Measurements from ENCODE around the gene TBC1D19. TPM values are rescaled to one million over a fixed set of nuclear protein-coding genes. Genes with fewer than 3 reads are reported as not detected.
A peak's percentile ranks its signal among the peaks of the same experiment; 100 is the strongest.

The TBC1D19 gene
- total and polyA plus RNA-seq, 4 donors, result 14.2 to 81.6 (median 24.3) TPM

DNA sequence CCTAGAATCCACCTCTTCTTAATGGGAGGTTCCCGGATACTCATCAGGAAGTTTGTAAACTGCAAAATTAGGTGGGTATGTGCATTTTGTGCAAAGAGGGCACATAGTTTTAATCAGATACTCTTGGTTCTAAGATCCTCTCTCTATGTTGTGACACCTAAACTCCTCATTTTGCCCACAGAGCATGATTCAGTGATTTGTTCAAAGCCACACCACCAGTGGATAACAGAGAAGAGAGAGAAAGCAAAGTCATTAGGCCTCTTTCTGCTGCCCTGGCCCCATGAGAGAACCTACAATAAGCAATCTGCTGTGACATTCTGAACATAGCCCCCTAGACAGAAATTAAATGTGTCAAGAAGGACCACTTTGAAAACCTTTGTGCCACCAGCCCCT is 204.5 kb downstream of the TBC1D19 start:
- no peaks in the 10 kb centered on the region for H3K36me3 ChIP-seq (ENCODE audit: control insufficient read depth, insufficient read depth, low read length)
- peaks cover 18% of the 10 kb centered on the region for H3K4me1 ChIP-seq (ENCODE audit: control insufficient read depth, insufficient read depth, low read length)
- no peaks in the 10 kb centered on the region for H3K27me3 ChIP-seq (ENCODE audit: control insufficient read depth, insufficient read depth, low read length)
- H3K4me3 ChIP-seq (ENCODE audit: low read depth, low read length), result no peak overlapping the region
- peak overlapping the region; percentile 43 for H3K27ac ChIP-seq (ENCODE audit: low read depth, low read length)
- DNase-seq (ENCODE audit: low read depth in 4 of 6, low spot score in 6 of 6), result no peak
- 60% methylated on average over 1 of the region's 1 CpG for WGBS (ENCODE audit: insufficient coverage)
- no peaks in the 10 kb centered on the region for H3K9me3 ChIP-seq (ENCODE audit: control insufficient read depth, insufficient read depth, low read length)

DNA sequence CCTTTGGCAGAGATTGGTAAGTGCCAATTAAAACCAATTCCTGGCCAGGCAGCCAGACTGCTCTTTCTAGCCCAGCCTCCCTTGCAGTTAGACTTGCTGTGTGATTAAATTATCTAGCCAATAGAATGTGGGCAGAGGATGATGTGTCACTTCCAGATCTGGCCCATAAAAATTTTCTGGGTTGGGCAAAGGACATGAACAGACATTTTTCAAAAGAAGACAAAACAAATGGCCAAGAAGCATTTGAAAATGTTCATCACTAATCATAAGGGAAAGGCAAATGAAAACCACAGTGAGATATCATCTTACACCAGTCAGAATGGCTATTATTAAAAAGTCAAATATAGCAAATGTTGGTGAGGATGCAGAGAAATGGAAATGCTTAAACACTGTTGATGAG is 205.3 kb downstream of the TBC1D19 start:
- Histone ChIP-seq H3K9me3 (ENCODE audit: control insufficient read depth, insufficient read depth, low read length) (no peaks in the 10 kb centered on the region), H3K27ac (ENCODE audit: low read depth, low read length) (no peak overlapping the region), H3K4me3 (ENCODE audit: low read depth, low read length) (no peak overlapping the region), H3K4me1 (ENCODE audit: control insufficient read depth, insufficient read depth, low read length) (peaks cover 18% of the 10 kb centered on the region), H3K36me3 (ENCODE audit: control insufficient read depth, insufficient read depth, low read length) (no peaks in the 10 kb centered on the region), H3K27me3 (ENCODE audit: control insufficient read depth, insufficient read depth, low read length) (no peaks in the 10 kb centered on the region)
- no peak for DNase-seq (ENCODE audit: low read depth in 4 of 6, low spot score in 6 of 6)

DNA sequence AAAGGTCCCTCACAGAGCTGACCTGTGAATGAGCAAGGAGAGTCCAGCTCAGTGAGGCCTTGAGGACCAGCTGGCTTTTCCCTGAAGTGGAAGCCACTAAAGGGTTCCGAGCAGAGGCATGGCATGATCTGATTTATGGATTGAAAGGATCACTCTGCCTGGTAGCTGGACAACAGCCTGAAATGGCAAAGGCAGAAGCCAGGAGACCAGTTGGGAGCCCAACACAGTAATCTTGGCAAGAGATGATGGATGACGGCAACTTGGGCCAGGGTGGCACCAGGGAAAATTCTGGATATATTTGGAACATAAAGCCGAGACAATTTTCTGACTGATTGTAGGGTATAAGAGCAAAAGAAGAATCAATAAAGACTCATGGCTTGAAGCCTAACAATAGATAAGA is 207.5 kb downstream of the TBC1D19 start:
- Histone ChIP-seq H3K27ac (ENCODE audit: low read depth, low read length) (no peak overlapping the region), H3K27me3 (ENCODE audit: control insufficient read depth, insufficient read depth, low read length) (no peaks in the 10 kb centered on the region), H3K36me3 (ENCODE audit: control insufficient read depth, insufficient read depth, low read length) (no peaks in the 10 kb centered on the region), H3K4me3 (ENCODE audit: low read depth, low read length) (no peak overlapping the region), H3K4me1 (ENCODE audit: control insufficient read depth, insufficient read depth, low read length) (peaks cover 13% of the 10 kb centered on the region), H3K9me3 (ENCODE audit: control insufficient read depth, insufficient read depth, low read length) (no peaks in the 10 kb centered on the region)
- WGBS (ENCODE audit: insufficient coverage), result 68% methylated on average over 3 of the region's 3 CpGs
- no peak for DNase-seq (ENCODE audit: low read depth in 4 of 6, low spot score in 6 of 6)

GRCh38 chr4:26792639-26793038 is 208.8 kb downstream of the TBC1D19 start:
- Histone ChIP-seq H3K4me3 (ENCODE audit: low read depth, low read length) (no peak overlapping the region), H3K4me1 (ENCODE audit: control insufficient read depth, insufficient read depth, low read length) (peaks cover 5% of the 10 kb centered on the region), H3K27me3 (ENCODE audit: control insufficient read depth, insufficient read depth, low read length) (no peaks in the 10 kb centered on the region), H3K36me3 (ENCODE audit: control insufficient read depth, insufficient read depth, low read length) (no peaks in the 10 kb centered on the region), H3K27ac (ENCODE audit: low read depth, low read length) (no peak overlapping the region), H3K9me3 (ENCODE audit: control insufficient read depth, insufficient read depth, low read length) (peaks cover 2% of the 10 kb centered on the region)
- no peak for DNase-seq (ENCODE audit: low read depth in 4 of 6, low spot score in 6 of 6)

DNA sequence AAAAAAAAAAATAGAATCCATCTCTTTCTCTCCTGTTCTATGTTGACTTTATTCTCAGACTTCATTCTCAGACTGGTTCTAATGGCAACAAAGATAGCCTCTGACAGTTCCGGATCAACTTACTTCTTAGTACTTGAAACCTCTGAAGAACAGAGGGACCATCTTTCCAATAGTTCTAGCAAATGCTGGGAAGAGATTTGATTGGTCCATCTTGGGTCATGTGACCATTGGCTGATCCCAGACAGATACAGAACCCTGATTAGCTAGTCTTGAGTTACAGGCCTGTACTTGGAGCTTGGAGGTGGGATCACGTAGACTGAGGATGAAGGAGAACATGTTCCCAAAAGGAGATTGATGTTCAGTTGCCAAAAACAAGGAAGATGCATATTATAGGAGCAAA is 209.9 kb downstream of the TBC1D19 start:
- no peak overlapping the region for H3K27ac ChIP-seq (ENCODE audit: low read depth, low read length)
- H3K9me3 ChIP-seq (ENCODE audit: control insufficient read depth, insufficient read depth, low read length), result peaks cover 2% of the 10 kb centered on the region
- no peaks in the 10 kb centered on the region for H3K27me3 ChIP-seq (ENCODE audit: control insufficient read depth, insufficient read depth, low read length)
- no peak overlapping the region for H3K4me3 ChIP-seq (ENCODE audit: low read depth, low read length)
- no peak for DNase-seq (ENCODE audit: low read depth in 4 of 6, low spot score in 6 of 6)
- no peaks in the 10 kb centered on the region for H3K36me3 ChIP-seq (ENCODE audit: control insufficient read depth, insufficient read depth, low read length)
- WGBS (ENCODE audit: insufficient coverage), result 100% methylated on average over 1 of the region's 2 CpGs
- no peaks in the 10 kb centered on the region for H3K4me1 ChIP-seq (ENCODE audit: control insufficient read depth, insufficient read depth, low read length)

GRCh38 chr4:26796081-26796480 is 212.2 kb downstream of the TBC1D19 start:
- no CpG with 5 or more reads among the region's 3 CpGs for WGBS (ENCODE audit: insufficient coverage)
- H3K36me3 ChIP-seq (ENCODE audit: control insufficient read depth, insufficient read depth, low read length), result no peaks in the 10 kb centered on the region
- peak in 2 of 6 donors; percentile 57 to 63 for DNase-seq (ENCODE audit: low read depth in 4 of 6, low spot score in 6 of 6)
- no peaks in the 10 kb centered on the region for H3K4me1 ChIP-seq (ENCODE audit: control insufficient read depth, insufficient read depth, low read length)
- no peak overlapping the region for H3K4me3 ChIP-seq (ENCODE audit: low read depth, low read length)
- no peaks in the 10 kb centered on the region for H3K27me3 ChIP-seq (ENCODE audit: control insufficient read depth, insufficient read depth, low read length)
- no peak overlapping the region for H3K27ac ChIP-seq (ENCODE audit: low read depth, low read length)
- peaks cover 3% of the 10 kb centered on the region for H3K9me3 ChIP-seq (ENCODE audit: control insufficient read depth, insufficient read depth, low read length)

DNA sequence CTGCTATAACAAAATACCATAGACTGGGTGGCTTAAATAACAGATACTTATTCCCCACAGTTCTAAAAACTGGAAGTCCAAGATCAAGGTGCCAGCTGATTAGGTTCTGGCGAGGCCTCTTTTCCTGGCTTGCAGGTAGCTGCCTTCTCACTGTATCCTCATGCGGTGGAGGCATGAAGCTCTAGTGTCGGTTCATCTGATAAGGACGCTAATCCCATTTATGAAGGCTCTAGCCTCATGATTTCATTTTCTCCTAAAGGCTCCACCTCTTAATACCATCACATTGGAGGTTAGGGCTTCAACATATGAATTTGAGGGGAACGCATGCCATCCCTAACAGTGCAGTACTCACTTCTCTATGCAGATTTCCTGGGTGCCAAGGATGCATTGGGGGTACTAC is 218.9 kb downstream of the TBC1D19 start:
- no peaks in the 10 kb centered on the region for H3K36me3 ChIP-seq (ENCODE audit: control insufficient read depth, insufficient read depth, low read length)
- no peak for DNase-seq (ENCODE audit: low read depth in 4 of 6, low spot score in 6 of 6)
- H3K4me1 ChIP-seq (ENCODE audit: control insufficient read depth, insufficient read depth, low read length), result peaks cover 10% of the 10 kb centered on the region
- 100% methylated on average over 1 of the region's 5 CpGs for WGBS (ENCODE audit: insufficient coverage)
- peaks cover 1% of the 10 kb centered on the region for H3K9me3 ChIP-seq (ENCODE audit: control insufficient read depth, insufficient read depth, low read length)
- H3K4me3 ChIP-seq (ENCODE audit: low read depth, low read length), result no peak overlapping the region
- no peak overlapping the region for H3K27ac ChIP-seq (ENCODE audit: low read depth, low read length)
- H3K27me3 ChIP-seq (ENCODE audit: control insufficient read depth, insufficient read depth, low read length), result no peaks in the 10 kb centered on the region

DNA sequence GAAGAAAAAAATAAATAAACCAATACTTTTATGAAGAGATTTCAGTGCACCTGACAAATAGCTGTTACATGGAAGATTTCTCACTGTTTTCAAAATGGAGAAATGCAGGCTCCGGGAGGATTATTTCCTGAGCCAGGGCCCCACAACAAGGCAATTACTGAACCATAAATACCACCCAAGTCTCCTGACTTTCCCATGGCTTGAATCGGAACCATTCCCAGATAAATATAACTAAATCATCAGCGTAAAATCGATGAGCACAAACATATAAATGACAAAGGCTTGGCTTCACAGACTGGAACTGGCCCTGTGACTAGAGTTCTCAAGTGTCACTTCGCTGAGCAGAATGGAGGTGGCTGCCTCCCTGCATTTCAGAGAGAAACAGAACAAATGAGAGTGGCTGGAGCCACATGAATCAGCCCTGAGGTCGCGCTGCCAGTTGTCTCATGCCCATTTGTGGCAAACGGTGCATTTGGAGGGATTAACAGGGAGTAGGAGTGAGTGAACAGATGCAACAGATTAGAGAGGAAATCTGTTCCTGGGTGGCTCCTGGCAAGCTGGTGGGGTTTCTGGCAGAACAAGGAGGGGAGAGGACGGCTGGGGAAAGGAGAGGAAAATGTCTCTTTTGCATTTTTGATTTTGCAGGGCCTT is 219.5 kb downstream of the TBC1D19 start:
- no peaks in the 10 kb centered on the region for H3K27me3 ChIP-seq (ENCODE audit: control insufficient read depth, insufficient read depth, low read length)
- H3K4me1 ChIP-seq (ENCODE audit: control insufficient read depth, insufficient read depth, low read length), result peaks cover 10% of the 10 kb centered on the region
- no peak overlapping the region for H3K4me3 ChIP-seq (ENCODE audit: low read depth, low read length)
- no peak overlapping the region for H3K27ac ChIP-seq (ENCODE audit: low read depth, low read length)
- peak in 3 of 6 donors; percentile 22 to 90 (median 72) for DNase-seq (ENCODE audit: low read depth in 4 of 6, low spot score in 6 of 6)
- 17% methylated on average over 9 of the region's 9 CpGs for WGBS (ENCODE audit: insufficient coverage)
- no peaks in the 10 kb centered on the region for H3K36me3 ChIP-seq (ENCODE audit: control insufficient read depth, insufficient read depth, low read length)
- H3K9me3 ChIP-seq (ENCODE audit: control insufficient read depth, insufficient read depth, low read length), result peaks cover 1% of the 10 kb centered on the region

DNA sequence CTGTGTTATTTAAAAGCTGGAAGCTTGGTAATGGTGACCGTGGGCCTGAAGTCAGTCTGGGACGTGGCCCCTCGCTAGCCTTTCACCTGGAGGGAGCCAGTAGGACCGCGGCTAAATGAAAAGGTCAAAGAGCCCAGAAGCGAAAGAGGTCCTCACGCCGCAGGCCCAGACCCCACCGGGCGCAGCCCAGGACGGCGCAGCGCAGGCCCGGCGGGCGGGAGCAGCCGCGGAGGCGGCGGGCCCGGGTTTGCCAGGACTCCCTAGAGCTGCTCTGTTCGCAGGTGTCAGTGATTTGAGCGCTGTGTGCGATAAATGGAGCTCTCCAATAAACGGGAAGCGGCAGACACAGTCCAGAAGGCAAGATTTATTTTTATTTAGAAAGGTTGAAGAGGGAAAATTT is 220.6 kb downstream of the TBC1D19 start:
- no peak overlapping the region for H3K27ac ChIP-seq (ENCODE audit: low read depth, low read length)
- no peak overlapping the region for H3K4me3 ChIP-seq (ENCODE audit: low read depth, low read length)
- peaks cover 1% of the 10 kb centered on the region for H3K9me3 ChIP-seq (ENCODE audit: control insufficient read depth, insufficient read depth, low read length)
- WGBS (ENCODE audit: insufficient coverage), result 87% methylated on average over 25 of the region's 26 CpGs
- no peaks in the 10 kb centered on the region for H3K36me3 ChIP-seq (ENCODE audit: control insufficient read depth, insufficient read depth, low read length)
- H3K27me3 ChIP-seq (ENCODE audit: control insufficient read depth, insufficient read depth, low read length), result no peaks in the 10 kb centered on the region
- H3K4me1 ChIP-seq (ENCODE audit: control insufficient read depth, insufficient read depth, low read length), result peaks cover 10% of the 10 kb centered on the region
- no peak for DNase-seq (ENCODE audit: low read depth in 4 of 6, low spot score in 6 of 6)

DNA sequence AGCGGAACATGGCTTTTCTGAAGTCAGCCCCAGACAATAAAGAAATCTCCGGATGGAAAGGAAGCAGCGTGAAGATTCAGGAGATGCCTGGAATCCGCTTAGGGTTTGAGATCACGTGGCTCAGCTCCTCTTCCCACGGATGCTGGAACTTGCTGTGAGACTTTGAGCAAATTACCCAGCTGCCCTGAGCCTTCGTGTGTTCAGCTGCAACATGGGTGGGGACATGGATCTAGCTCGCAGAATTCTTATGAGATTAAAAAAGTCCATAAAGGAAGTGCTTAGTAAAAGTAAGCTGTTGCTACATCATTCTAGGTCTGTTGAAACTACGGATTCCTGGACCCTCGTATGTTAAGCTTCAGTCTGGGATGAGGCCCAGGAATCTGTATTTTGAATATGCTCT is 221.0 kb downstream of the TBC1D19 start:
- no peak overlapping the region for H3K27ac ChIP-seq (ENCODE audit: low read depth, low read length)
- WGBS (ENCODE audit: insufficient coverage), result 86% methylated on average over 9 of the region's 10 CpGs

More for the DNA sequence above, 221.0 kb downstream of the TBC1D19 start:
- DNase-seq (ENCODE audit: low read depth in 4 of 6, low spot score in 6 of 6), result peak in 1 of 6 donors; percentile 33
- Histone ChIP-seq H3K27me3 (ENCODE audit: control insufficient read depth, insufficient read depth, low read length) (no peaks in the 10 kb centered on the region), H3K4me1 (ENCODE audit: control insufficient read depth, insufficient read depth, low read length) (peaks cover 10% of the 10 kb centered on the region), H3K36me3 (ENCODE audit: control insufficient read depth, insufficient read depth, low read length) (no peaks in the 10 kb centered on the region), H3K4me3 (ENCODE audit: low read depth, low read length) (no peak overlapping the region), H3K9me3 (ENCODE audit: control insufficient read depth, insufficient read depth, low read length) (peaks cover 1% of the 10 kb centered on the region)
